Astrocyte of the spinal cord (primary cell): ENCODE measurements around the gene DGLUCY.

Source experiments
- DNase-seq: peaks from one replicate; pipeline ENCODE4 v3.0.0; 2011; ENCODE audit warnings: low read depth, low spot score
- H3K4me3 ChIP-seq: 2 replicates; pipeline ENCODE4 v1.5.1; 2011; ENCODE audit warnings: low read depth, mild to moderate bottlenecking, low read length, moderate library complexity
- in situ Hi-C: cut with HindIII; loops from 2 replicates; pipeline ENCODE4 v1.10.0; 2017; ENCODE audit warnings: low sequenced_read_pairs
- TF ChIP-seq, protein P1 (sequence below): IDR thresholded peaks from 2 replicates; pipeline ENCODE4 v1.5.1; 2012; ENCODE audit warnings: low read depth, mild to moderate bottlenecking, low read length, inconsistent platforms

Gene DGLUCY

GRCh38 chr14:91184559-91184958 lies 70.7 kb downstream of the DGLUCY start:
- no peak for DNase-seq
- in situ Hi-C loops: no loop called here
- H3K4me3 ChIP-seq: no peak overlapping the region
- TF ChIP-seq, protein P1, sequence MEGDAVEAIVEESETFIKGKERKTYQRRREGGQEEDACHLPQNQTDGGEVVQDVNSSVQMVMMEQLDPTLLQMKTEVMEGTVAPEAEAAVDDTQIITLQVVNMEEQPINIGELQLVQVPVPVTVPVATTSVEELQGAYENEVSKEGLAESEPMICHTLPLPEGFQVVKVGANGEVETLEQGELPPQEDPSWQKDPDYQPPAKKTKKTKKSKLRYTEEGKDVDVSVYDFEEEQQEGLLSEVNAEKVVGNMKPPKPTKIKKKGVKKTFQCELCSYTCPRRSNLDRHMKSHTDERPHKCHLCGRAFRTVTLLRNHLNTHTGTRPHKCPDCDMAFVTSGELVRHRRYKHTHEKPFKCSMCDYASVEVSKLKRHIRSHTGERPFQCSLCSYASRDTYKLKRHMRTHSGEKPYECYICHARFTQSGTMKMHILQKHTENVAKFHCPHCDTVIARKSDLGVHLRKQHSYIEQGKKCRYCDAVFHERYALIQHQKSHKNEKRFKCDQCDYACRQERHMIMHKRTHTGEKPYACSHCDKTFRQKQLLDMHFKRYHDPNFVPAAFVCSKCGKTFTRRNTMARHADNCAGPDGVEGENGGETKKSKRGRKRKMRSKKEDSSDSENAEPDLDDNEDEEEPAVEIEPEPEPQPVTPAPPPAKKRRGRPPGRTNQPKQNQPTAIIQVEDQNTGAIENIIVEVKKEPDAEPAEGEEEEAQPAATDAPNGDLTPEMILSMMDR: no peak

DNA sequence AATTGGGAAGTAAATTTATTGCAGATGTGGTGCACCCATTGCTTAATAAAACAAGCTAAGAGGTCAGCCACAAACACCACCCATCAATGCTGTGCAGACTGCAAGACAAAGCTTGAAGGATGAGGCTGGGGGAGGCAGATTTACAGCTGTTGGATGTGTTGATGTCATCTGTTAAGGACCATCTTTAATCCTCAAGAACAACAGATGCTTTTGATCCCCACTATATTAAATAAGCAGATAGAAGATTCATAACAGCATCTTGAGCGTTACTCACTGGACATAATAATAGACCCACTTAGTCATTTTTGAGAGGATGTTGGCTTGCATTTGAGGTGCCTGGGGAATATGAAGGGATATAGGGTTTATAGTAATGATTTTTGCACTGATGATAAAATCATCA lies 71.8 kb downstream of the DGLUCY start:
- in situ Hi-C loops: no loop called here
- H3K4me3 ChIP-seq: no peak overlapping the region
- TF ChIP-seq, protein P1: no peak
- DNase-seq: no peak

- TF ChIP-seq, protein P1: no peak
- no peak overlapping the region for H3K4me3 ChIP-seq
- in situ Hi-C loops: no loop called here
- no peak for DNase-seq
These were observed 72.7 kb downstream of the DGLUCY start for GRCh38 chr14:91186515-91187066.

DNA sequence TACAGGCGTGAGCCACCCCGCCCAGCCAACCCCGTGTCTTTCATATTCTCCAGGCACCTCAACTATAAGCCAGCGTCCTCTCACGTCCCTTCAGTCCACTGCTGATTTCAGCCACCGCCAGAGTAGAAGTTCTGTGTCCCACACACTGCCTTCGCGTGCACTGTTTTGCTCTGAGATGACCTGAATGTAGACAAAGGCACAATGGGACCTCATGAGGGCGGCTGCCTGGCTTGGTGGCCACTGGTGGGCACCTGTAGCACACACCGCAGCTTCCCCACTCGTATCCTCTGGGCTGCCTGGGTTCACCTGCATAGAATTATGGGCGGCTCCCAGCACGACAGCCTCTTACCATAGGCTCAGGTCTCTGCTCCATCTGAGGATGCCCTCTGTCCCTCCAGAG lies 73.4 kb downstream of the DGLUCY start:
- H3K4me3 ChIP-seq: no peak overlapping the region
- TF ChIP-seq, protein P1: no peak
- in situ Hi-C loops: no loop called here
- no peak for DNase-seq

GRCh38 chr14:91190853-91191252 lies 77.0 kb downstream of the DGLUCY start:
- no peak overlapping the region for H3K4me3 ChIP-seq
- in situ Hi-C loops: no loop called here
- no peak for DNase-seq
- TF ChIP-seq, protein P1: no peak

GRCh38 chr14:91193069-91193468 lies 79.2 kb downstream of the DGLUCY start:
- in situ Hi-C loops: no loop called here
- H3K4me3 ChIP-seq: no peak overlapping the region
- TF ChIP-seq, protein P1: no peak

GRCh38 chr14:91195881-91196280 lies 82.0 kb downstream of the DGLUCY start:
- no peak for DNase-seq
- no peak overlapping the region for H3K4me3 ChIP-seq
- in situ Hi-C loops: no loop called here
- TF ChIP-seq, protein P1: no peak

More at GRCh38 chr14:91193069-91193468, 79.2 kb downstream of the DGLUCY start:
- no peak for DNase-seq
